22Rv1 (cell line): ENCODE measurements around the gene TENT5C.

Experiments
- H3K27ac ChIP-seq: fragments of 450-650 bp; 2 replicates; pipeline ENCODE4 v1.5.1; 2017
- ZFX ChIP-seq: fragments of 450-650 bp; IDR thresholded peaks from 2 replicates; pipeline ENCODE4 v1.6.1; 2017; ENCODE audit warnings: antibody characterized with exemption, borderline replicate concordance
- TF ChIP-seq, protein P1 (sequence below): fragments of 450-650 bp; IDR thresholded peaks from 2 replicates; pipeline ENCODE4 v1.5.1; 2017; ENCODE audit warnings: mild to moderate bottlenecking

The TENT5C gene

DNA sequence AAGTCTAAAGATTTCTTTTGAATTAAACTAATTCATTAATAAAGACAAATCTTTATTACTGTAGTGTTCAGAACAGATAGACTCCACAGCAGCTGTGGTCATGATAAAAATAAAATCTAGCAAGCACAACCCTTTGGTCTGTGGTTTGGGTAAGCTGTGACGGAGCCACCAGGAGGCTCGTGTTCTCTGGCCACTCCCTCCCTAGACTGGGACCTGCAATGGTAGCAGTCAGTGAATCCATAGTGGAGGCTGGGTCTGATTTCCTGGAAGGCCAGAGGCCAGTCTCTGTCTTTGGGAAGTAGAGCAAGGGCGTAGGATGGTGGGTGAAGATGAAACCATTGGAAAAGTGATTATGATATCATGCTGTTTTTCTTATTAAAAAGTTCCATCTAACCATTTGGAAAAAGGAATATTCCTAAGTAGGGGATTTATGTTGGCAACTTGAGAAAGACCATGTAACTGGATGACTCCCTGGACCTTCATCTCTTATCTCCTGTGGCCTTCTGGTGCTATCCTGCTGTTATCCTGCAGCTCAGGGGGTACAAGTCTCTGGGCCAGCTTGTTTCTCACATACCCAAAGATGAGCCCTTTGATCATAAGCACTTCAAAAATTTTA, 39.0 kb downstream of the TENT5C start:
- TF ChIP-seq, protein P1, sequence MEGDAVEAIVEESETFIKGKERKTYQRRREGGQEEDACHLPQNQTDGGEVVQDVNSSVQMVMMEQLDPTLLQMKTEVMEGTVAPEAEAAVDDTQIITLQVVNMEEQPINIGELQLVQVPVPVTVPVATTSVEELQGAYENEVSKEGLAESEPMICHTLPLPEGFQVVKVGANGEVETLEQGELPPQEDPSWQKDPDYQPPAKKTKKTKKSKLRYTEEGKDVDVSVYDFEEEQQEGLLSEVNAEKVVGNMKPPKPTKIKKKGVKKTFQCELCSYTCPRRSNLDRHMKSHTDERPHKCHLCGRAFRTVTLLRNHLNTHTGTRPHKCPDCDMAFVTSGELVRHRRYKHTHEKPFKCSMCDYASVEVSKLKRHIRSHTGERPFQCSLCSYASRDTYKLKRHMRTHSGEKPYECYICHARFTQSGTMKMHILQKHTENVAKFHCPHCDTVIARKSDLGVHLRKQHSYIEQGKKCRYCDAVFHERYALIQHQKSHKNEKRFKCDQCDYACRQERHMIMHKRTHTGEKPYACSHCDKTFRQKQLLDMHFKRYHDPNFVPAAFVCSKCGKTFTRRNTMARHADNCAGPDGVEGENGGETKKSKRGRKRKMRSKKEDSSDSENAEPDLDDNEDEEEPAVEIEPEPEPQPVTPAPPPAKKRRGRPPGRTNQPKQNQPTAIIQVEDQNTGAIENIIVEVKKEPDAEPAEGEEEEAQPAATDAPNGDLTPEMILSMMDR: no peak
- H3K27ac ChIP-seq: no peak overlapping the region

DNA sequence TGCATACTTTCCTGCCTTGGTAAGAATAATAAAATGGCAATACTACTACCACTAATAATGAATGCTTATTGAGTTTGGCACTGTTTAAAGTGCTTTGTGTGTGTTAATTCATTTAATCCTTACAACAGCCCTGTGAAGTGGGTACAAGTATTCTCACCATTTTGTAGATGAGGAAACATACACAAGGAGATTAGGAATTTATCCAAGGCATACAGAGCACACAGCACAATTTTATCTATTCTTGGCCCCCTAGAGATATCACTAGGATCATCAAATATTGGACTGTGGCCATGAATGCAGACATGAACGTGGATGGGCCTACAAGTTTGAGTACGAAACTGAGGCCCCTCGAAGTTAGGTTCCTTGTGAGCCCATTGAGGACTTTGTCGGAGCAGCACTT, 39.5 kb downstream of the TENT5C start:
- TF ChIP-seq ZFX: no peak
- TF ChIP-seq, protein P1: no peak

DNA sequence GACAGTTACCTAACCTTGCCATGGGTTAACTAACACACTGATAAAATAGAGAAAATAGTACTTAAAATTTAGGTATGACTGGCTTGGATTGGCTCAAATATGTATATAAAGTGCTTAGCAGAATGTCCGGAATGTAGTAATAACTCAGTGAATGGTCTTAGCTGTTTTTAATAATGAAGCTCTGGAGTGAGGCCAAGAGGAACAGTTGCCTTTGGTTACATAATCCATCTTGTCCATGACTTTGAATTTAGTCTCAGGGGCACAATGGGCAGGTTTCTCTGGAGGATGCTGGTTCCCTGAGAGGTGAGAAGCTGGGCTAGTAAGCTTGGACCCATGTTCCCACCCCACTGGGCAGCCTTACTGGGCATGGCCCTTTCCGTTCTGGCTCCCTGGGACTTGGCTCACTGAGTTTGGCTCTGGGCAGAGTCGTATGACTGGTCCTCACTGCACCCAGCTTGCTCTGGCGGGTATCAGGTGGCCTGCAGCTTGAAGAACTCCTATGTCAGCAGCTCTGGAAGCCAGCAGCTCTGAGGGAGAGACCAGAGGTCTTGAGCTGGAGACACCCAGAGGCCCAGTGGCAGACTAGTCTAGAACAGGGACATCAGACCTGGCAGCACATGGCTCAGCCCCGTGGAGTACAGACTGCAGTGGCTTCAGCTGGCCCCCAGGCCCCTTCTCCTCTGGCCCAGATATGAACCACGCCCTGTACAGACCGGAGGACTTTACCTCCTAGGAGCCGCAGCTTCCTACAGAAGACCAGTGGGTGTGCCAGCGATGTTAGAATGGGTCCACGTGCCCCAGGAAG, 40.4 kb downstream of the TENT5C start:
- TF ChIP-seq ZFX: no peak
- TF ChIP-seq, protein P1: no peak
- H3K27ac ChIP-seq: no peak overlapping the region

More for the DNA sequence above, 39.5 kb downstream of the TENT5C start:
- H3K27ac ChIP-seq: no peak overlapping the region

DNA sequence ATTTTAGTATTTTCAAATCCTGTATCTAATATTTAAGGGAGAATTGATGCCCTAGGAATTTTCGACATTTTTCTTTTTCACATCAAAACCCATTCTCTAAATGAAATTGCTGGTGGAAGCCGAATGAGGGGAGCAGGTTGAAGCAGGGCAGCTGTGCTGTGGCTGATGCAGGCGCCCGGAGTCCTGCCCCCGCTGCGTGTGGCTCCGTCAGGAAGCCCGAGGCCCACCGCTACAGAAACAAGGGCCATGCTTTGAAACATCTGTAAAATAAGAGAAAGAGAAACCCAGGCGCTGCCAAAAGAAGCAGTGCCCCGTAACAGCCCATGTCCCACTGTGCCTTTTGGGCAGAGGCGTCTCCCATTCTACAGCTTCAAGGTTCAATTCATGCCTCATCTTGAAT, 41.1 kb downstream of the TENT5C start:
- H3K27ac ChIP-seq: no peak overlapping the region
- no peak for TF ChIP-seq ZFX
- TF ChIP-seq, protein P1: no peak

DNA sequence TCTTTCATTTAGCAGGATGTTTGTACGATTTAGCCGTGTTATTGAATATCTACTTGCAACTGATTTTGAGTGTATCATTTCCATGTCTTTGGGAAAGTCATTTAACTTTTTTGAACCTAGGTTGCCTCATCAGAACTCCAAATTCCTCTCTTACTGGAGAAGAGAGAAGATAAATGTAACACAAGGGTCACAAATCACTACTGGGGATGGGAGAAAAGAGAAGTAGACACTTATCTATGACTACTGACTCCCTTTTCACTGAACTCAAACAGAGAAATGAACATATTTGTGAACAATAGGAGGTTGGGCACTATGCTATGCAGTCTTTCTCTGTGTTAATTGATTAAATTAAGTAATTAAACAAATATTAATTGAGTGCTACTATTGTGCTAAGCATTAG, 42.2 kb downstream of the TENT5C start:
- TF ChIP-seq ZFX: no peak
- TF ChIP-seq, protein P1: no peak

DNA sequence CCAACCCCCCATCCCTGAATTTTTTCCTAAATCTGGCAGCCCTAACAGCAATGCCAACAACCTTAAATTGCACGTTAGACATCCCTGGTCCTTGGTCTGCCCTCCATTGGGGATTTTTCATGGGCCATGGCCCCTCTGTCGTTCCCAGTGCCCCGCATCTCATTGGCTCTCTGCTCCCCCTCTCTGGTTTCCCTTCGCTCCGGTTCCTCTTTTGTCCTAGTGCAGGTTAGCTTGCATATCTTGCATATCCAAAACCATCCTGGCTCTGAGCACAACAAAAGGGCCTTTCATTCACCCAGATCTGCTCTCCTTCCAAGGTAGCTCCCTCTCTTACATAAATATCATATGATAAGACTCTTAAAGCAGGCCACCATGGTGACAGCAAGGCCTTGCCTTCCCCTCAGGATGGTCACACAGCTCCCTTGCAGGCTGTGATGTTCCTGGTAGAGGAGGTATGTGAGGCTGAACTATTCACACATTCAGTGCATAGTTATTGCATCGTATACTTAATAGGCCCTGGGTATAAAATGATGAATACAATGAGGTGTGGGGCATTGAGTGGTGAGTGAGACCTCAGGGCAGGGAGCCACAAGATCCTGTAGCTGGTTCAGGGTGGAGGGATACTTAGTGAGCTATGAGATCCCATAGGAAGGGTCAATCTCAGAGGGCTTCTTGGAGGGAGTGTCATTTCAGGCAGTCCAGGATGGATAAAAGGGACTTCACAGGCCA, 45.2 kb downstream of the TENT5C start:
- TF ChIP-seq ZFX: no peak
- TF ChIP-seq, protein P1: no peak
- no peak overlapping the region for H3K27ac ChIP-seq

More for the DNA sequence above, 42.2 kb downstream of the TENT5C start:
- no peak overlapping the region for H3K27ac ChIP-seq

DNA sequence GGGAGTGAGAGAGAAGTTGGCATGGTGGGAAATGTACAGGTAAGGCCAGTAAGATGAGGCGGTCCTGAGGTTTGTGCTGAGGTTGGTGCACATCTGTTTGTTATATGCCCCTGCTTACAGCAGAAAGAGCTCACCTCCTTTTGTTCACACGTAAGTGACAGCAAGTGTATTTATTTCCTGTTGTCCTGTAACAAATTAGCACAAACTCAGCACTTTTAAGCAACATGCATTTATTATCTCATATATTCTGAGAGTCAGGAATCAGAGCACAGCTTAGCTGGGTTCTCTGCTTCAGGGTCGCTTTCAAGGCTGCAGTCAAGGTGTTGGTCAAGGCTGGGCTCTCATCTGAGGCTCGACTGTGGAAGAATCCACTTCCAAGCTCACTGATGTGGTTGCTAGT, 45.8 kb downstream of the TENT5C start:
- TF ChIP-seq, protein P1: no peak
- TF ChIP-seq ZFX: no peak
- H3K27ac ChIP-seq: no peak overlapping the region
